CD14-positive monocyte (primary cell): Measurements from ENCODE around the gene RASGRP1. TPM values are rescaled to one million over a fixed set of nuclear protein-coding genes. Genes with fewer than 3 reads are reported as not detected.

ENCODE experiments used
- DNase-seq, 3 donors: peaks; one replicate each; pipeline ENCODE4 v3.0.0-alpha.2; 2011 to 2022
- H2AFZ ChIP-seq: 2 replicates; pipeline ENCODE4 v1.6.0; 2012; ENCODE audit warnings: mild to moderate bottlenecking, low read depth, low read length, inconsistent platforms; ENCODE audit not compliant: insufficient read depth, poor library complexity, severe bottlenecking
- H3K27ac ChIP-seq, 2 donors: 1 replicate in 1 of 2; 2 replicates in 1 of 2; pipeline ENCODE4 v1.5.1; 2012 to 2013; ENCODE audit warnings: low read length in 2 of 2, control low read depth in 1 of 2, inconsistent platforms in 1 of 2, low read depth in 1 of 2, mild to moderate bottlenecking in 1 of 2
- H3K27me3 ChIP-seq, 2 donors: one replicate each; pipeline versions ENCODE4 v1.6.0 to v1.6.1; 2011 to 2013; ENCODE audit warnings: low read length in 2 of 2; ENCODE audit not compliant: control insufficient read depth in 2 of 2, insufficient read depth in 2 of 2
- H3K36me3 ChIP-seq, 2 donors: replicated peaks in 1 of 2; 1 replicate in 1 of 2; 2 replicates in 1 of 2; pipeline versions ENCODE4 v1.5.1 to v1.6.1; 2012 to 2013; ENCODE audit warnings: low read length in 2 of 2, control low read depth in 1 of 2, inconsistent platforms in 1 of 2, mild to moderate bottlenecking in 1 of 2; ENCODE audit not compliant: insufficient read depth in 2 of 2, control insufficient read depth in 1 of 2
- H3K4me1 ChIP-seq, 2 donors: 1 replicate in 1 of 2; 2 replicates in 1 of 2; pipeline versions ENCODE4 v1.5.1 to v1.6.1; 2012 to 2013; ENCODE audit warnings: low read length in 2 of 2, control low read depth in 1 of 2, inconsistent platforms in 1 of 2, mild to moderate bottlenecking in 1 of 2, moderate library complexity in 1 of 2; ENCODE audit not compliant: insufficient read depth in 2 of 2, control insufficient read depth in 1 of 2
- H3K4me2 ChIP-seq: replicated peaks from 2 replicates; pipeline ENCODE3; 2012; ENCODE audit warnings: low read length, moderate library complexity, mild to moderate bottlenecking; ENCODE audit not compliant: poor library complexity, severe bottlenecking; ENCODE audit errors: extremely low read depth
- H3K4me3 ChIP-seq, 3 experiments: fragments of 200-600 bp in 1 of 3; sonication (generic) in 1 of 3; replicated peaks in 1 of 3; 1 replicate in 2 of 3; 2 replicates in 1 of 3; pipeline ENCODE4 v1.5.1; 2011 to 2013; ENCODE audit warnings: low read length in 3 of 3, mild to moderate bottlenecking in 3 of 3, control low read depth in 2 of 3, low read depth in 2 of 3, inconsistent platforms in 1 of 3, moderate library complexity in 1 of 3
- H3K79me2 ChIP-seq: 2 replicates; pipeline ENCODE4 v1.6.0; 2012; ENCODE audit warnings: mild to moderate bottlenecking, control low read depth, inconsistent platforms, low read length, moderate library complexity; ENCODE audit not compliant: insufficient read depth
- H3K9ac ChIP-seq: 2 replicates; pipeline ENCODE4 v1.6.0; 2017; ENCODE audit warnings: low read length, mild to moderate bottlenecking; ENCODE audit not compliant: insufficient read depth, poor library complexity, severe bottlenecking
- H3K9me3 ChIP-seq, 2 donors: replicated peaks in 1 of 2; 1 replicate in 1 of 2; 2 replicates in 1 of 2; pipeline versions ENCODE4 v1.5.1 to v1.6.1; 2012 to 2013; ENCODE audit warnings: low read length in 2 of 2, control low read depth in 1 of 2; ENCODE audit not compliant: control insufficient read depth in 1 of 2, insufficient read depth in 1 of 2
- H4K20me1 ChIP-seq: 2 replicates; pipeline ENCODE4 v1.6.0; 2012; ENCODE audit warnings: mild to moderate bottlenecking, low read length, control low read depth, moderate library complexity; ENCODE audit not compliant: insufficient read depth
- H3K27ac Mint-ChIP-seq, 7 donors: one replicate each; pipeline ENCODE4 v1.8.0; 2020; ENCODE audit warnings: mild to moderate bottlenecking in 7 of 7, mixed read lengths in 7 of 7, moderate library complexity in 6 of 7, inconsistent platforms in 2 of 7
- H3K27me3 Mint-ChIP-seq, 3 donors: one replicate each; pipeline ENCODE4 v1.8.0; 2021 to 2022; ENCODE audit warnings: low read depth in 3 of 3, mild to moderate bottlenecking in 3 of 3, mixed read lengths in 3 of 3, moderate library complexity in 3 of 3, inconsistent platforms in 1 of 3
- H3K36me3 Mint-ChIP-seq, 2 donors: one replicate each; pipeline ENCODE4 v1.8.0; 2020; ENCODE audit warnings: mixed read lengths in 2 of 2, inconsistent platforms in 1 of 2, mild to moderate bottlenecking in 1 of 2
- H3K4me1 Mint-ChIP-seq: one replicate; pipeline ENCODE4 v1.8.0; 2020; ENCODE audit warnings: mild to moderate bottlenecking, mixed read lengths
- H3K4me3 Mint-ChIP-seq, 2 donors: one replicate each; pipeline ENCODE4 v1.8.0; 2020; ENCODE audit warnings: mild to moderate bottlenecking in 2 of 2, mixed read lengths in 2 of 2, moderate library complexity in 1 of 2
- H3K9me3 Mint-ChIP-seq, 7 donors: one replicate each; pipeline ENCODE4 v1.8.0; 2020 to 2022; ENCODE audit warnings: mixed read lengths in 7 of 7, mild to moderate bottlenecking in 6 of 7, moderate library complexity in 6 of 7, inconsistent platforms in 2 of 7
- CTCF ChIP-seq: fragments of 200-600 bp; IDR thresholded peaks from one replicate; pipeline ENCODE4 v1.8.0; 2022; ENCODE audit warnings: antibody characterized with exemption, mild to moderate bottlenecking
- WGBS: methylation state at CpG from one replicate; pipeline ENCODE4 v1.1.5; 2013; ENCODE audit warnings: missing lambda C conversion rate; ENCODE audit not compliant: insufficient coverage; 5-methylcytosine and 5-hydroxymethylcytosine counted together
- intact Hi-C, 2 donors: fragments of 100-400 bp; cut with micrococcal nuclease; formaldehyde crosslinking; loops; one replicate each; pipeline versions ENCODE4 v1.15.0 to v1.15.1; 2023
- polyA plus RNA-seq, 3 donors: library from polyadenylated mRNA; depleted of rRNA in 1 of 3; unstranded in 2 of 3; stranded (reverse) in 1 of 3; fragments of 300-500 nt in 2 of 3; fragments of >200 nt in 1 of 3; fragmentation: Illumina TruSeq in 2 of 3; gene quantifications; 1 replicate in 2 of 3; 2 replicates in 1 of 3; pipeline ENCODE4 v1.2.3, GENCODE V29; 2012 to 2021

RASGRP1 gene
- polyA plus RNA-seq, 3 donors, result 0.05 to 0.38 (median 0.13) TPM

GRCh38 chr15:38470816-38471215 is 93.8 kb downstream of the RASGRP1 start:
- Histone ChIP-seq H3K9ac (no peak overlapping the region), H3K27ac (no peak overlapping the region), H3K4me2 (no peak overlapping the region), H3K36me3 (peaks cover 37 to 55% of the 10 kb centered on the region in 2 donors), H3K4me3 (no peak overlapping the region), H3K4me1 (no peaks in the 10 kb centered on the region), H3K9me3 (no peaks in the 10 kb centered on the region), H3K27me3 (no peaks in the 10 kb centered on the region), H4K20me1 (no peaks in the 10 kb centered on the region), H3K79me2 (peaks cover 3% of the 10 kb centered on the region), H2AFZ (no peak overlapping the region)
- DNase-seq, result no peak
- peaks cover 32 to 35% of the 10 kb centered on the region in 2 donors for H3K36me3 Mint-ChIP-seq
- peaks cover 4% of the 10 kb centered on the region for H3K4me1 Mint-ChIP-seq
- no peak overlapping the region for H3K27ac Mint-ChIP-seq
- H3K9me3 Mint-ChIP-seq, result no peaks in the 10 kb centered on the region
- H3K27me3 Mint-ChIP-seq, result no peaks in the 10 kb centered on the region
- intact Hi-C loops, result loop anchor here (5.0 to 10.0 kb wide), 2 partner anchors 216 to 224 kb away; no protein-coding TSS in a partner anchor
- TF ChIP-seq CTCF, result no peak
- no peak overlapping the region for H3K4me3 Mint-ChIP-seq
- no CpG with 5 or more reads among the region's 1 CpG for WGBS

GRCh38 chr15:38464675-38465074 is 99.9 kb downstream of the RASGRP1 start:
- no peak overlapping the region for H3K4me3 ChIP-seq
- no peak for TF ChIP-seq CTCF
- peaks cover 43% of the 10 kb centered on the region for H3K79me2 ChIP-seq
- Mint-ChIP-seq H3K4me1 (peaks cover 23% of the 10 kb centered on the region), H3K27me3 (peaks cover 0 to 2% (median 0%) of the 10 kb centered on the region in 3 donors), H3K27ac (no peak overlapping the region), H3K36me3 (peaks cover 6 to 8% of the 10 kb centered on the region in 2 donors), H3K4me3 (no peak overlapping the region), H3K9me3 (no peaks in the 10 kb centered on the region)
- no peak overlapping the region for H3K9ac ChIP-seq
- no peak for DNase-seq
- no peak overlapping the region for H3K4me2 ChIP-seq
- no peaks in the 10 kb centered on the region for H3K27me3 ChIP-seq
- no CpG with 5 or more reads among the region's 4 CpGs for WGBS
- intact Hi-C loops, result no loop called here
- H2AFZ ChIP-seq, result no peak overlapping the region
- peaks cover 11% of the 10 kb centered on the region for H4K20me1 ChIP-seq
- H3K36me3 ChIP-seq, result peaks cover 3 to 10% of the 10 kb centered on the region in 2 donors
- H3K4me1 ChIP-seq, result peaks cover 12 to 20% of the 10 kb centered on the region in 2 donors
- H3K9me3 ChIP-seq, result no peaks in the 10 kb centered on the region
- no peak overlapping the region for H3K27ac ChIP-seq
